ENCODE results near the gene WSCD1. TPM values are rescaled to one million over a fixed set of nuclear protein-coding genes. Genes with fewer than 3 reads are reported as not detected.

Gene WSCD1
- total RNA-seq: under 1 TPM; 0.13 to 0.35 TPM
- polyA plus RNA-seq: not detected

GRCh38 chr17:6069539-6070429 is at the start of gene WSCD1:
TSS of gene WSCD1 (plus strand) at chr17:6070379. CDS start at chr17:6080659, 10,280 bp downstream.
- Histone ChIP-seq H3K4me3 (ENCODE audit: low read length) (peak within 1 kb of the TSS; percentile 19), H3K27me3 (ENCODE audit: insufficient read depth, low read length, poor library complexity, severe bottlenecking) (peaks cover 6% of the 10 kb centered on the region), H3K4me1 (ENCODE audit: insufficient read depth, low read length) (peaks cover 11% of the 10 kb centered on the region), H3K27ac (ENCODE audit: low read depth, low read length) (no peak within 1 kb of the TSS), H3K36me3 (ENCODE audit: insufficient read depth, low read length) (no peaks in the 10 kb centered on the region), H3K9me3 (ENCODE audit: low read length) (no peaks in the 10 kb centered on the region)
- Mint-ChIP-seq H3K27me3 (peaks cover 46 to 77% of the 10 kb centered on the region in 2 donors), H3K36me3 (no peaks in the 10 kb centered on the region), H3K9me3 (peaks cover 0 to 2% (median 0%) of the 10 kb centered on the region in 5 donors), H3K4me3 (peak within 1 kb of the TSS; percentile 56 to 92 (median 81)), H3K27ac (peak within 1 kb of the TSS in 5 of 8 donors; percentile 3 to 60 (median 32)), H3K4me1 (peaks cover 11 to 18% (median 15%) of the 10 kb centered on the region in 3 donors)
- POLR2A ChIA-PET: no interaction called here
- DNase-seq: peak in 1 of 5 donors; percentile 2
- CTCF ChIA-PET: interaction anchor here (1.5 kb wide), 1 partner anchor 10 kb away, joined by 4 read pairs; no protein-coding TSS in a partner anchor

- Histone ChIP-seq H3K27ac (ENCODE audit: low read depth, low read length) (no peak overlapping the region), H3K9me3 (ENCODE audit: low read length) (no peaks in the 10 kb centered on the region), H3K4me1 (ENCODE audit: insufficient read depth, low read length) (no peaks in the 10 kb centered on the region), H3K36me3 (ENCODE audit: insufficient read depth, low read length) (no peaks in the 10 kb centered on the region), H3K27me3 (ENCODE audit: insufficient read depth, low read length, poor library complexity, severe bottlenecking) (no peaks in the 10 kb centered on the region), H3K4me3 (ENCODE audit: low read length) (no peak overlapping the region)
- no peak for DNase-seq
- Mint-ChIP-seq H3K36me3 (no peaks in the 10 kb centered on the region), H3K4me3 (no peak overlapping the region), H3K27me3 (peaks cover 4 to 30% of the 10 kb centered on the region in 2 donors), H3K9me3 (no peaks in the 10 kb centered on the region), H3K4me1 (no peaks in the 10 kb centered on the region), H3K27ac (no peak overlapping the region)
- POLR2A ChIA-PET: no interaction called here
- CTCF ChIA-PET: no interaction called here
These were observed 49.2 kb upstream of the WSCD1 start for GRCh38 chr17:6021011-6021400.

- Mint-ChIP-seq H3K27ac (no peak overlapping the region), H3K9me3 (no peaks in the 10 kb centered on the region), H3K4me3 (no peak overlapping the region), H3K27me3 (peaks cover 4 to 30% of the 10 kb centered on the region in 2 donors), H3K4me1 (no peaks in the 10 kb centered on the region), H3K36me3 (no peaks in the 10 kb centered on the region)
- Histone ChIP-seq H3K9me3 (ENCODE audit: low read length) (no peaks in the 10 kb centered on the region), H3K4me3 (ENCODE audit: low read length) (no peak overlapping the region), H3K27me3 (ENCODE audit: insufficient read depth, low read length, poor library complexity, severe bottlenecking) (no peaks in the 10 kb centered on the region), H3K4me1 (ENCODE audit: insufficient read depth, low read length) (no peaks in the 10 kb centered on the region), H3K27ac (ENCODE audit: low read depth, low read length) (no peak overlapping the region), H3K36me3 (ENCODE audit: insufficient read depth, low read length) (no peaks in the 10 kb centered on the region)
- ChIA-PET CTCF (no interaction called here), POLR2A (no interaction called here)
- no peak for DNase-seq
These were observed 48.6 kb upstream of the WSCD1 start for GRCh38 chr17:6021627-6022026.

- Histone ChIP-seq H3K9me3 (ENCODE audit: low read length) (no peaks in the 10 kb centered on the region), H3K27ac (ENCODE audit: low read depth, low read length) (no peak overlapping the region), H3K4me1 (ENCODE audit: insufficient read depth, low read length) (no peaks in the 10 kb centered on the region), H3K27me3 (ENCODE audit: insufficient read depth, low read length, poor library complexity, severe bottlenecking) (no peaks in the 10 kb centered on the region), H3K36me3 (ENCODE audit: insufficient read depth, low read length) (no peaks in the 10 kb centered on the region), H3K4me3 (ENCODE audit: low read length) (no peak overlapping the region)
- Mint-ChIP-seq H3K27ac (no peak overlapping the region), H3K9me3 (no peaks in the 10 kb centered on the region), H3K4me1 (no peaks in the 10 kb centered on the region), H3K36me3 (no peaks in the 10 kb centered on the region), H3K27me3 (peaks cover 8 to 20% of the 10 kb centered on the region in 2 donors), H3K4me3 (no peak overlapping the region)
- no peak for DNase-seq
- ChIA-PET POLR2A (no interaction called here), CTCF (no interaction called here)
These were observed 46.9 kb upstream of the WSCD1 start for GRCh38 chr17:6023036-6023831.

GRCh38 chr17:6024576-6024975 is 45.6 kb upstream of the WSCD1 start:
- H3K27ac Mint-ChIP-seq: no peak overlapping the region
- DNase-seq: no peak
- H3K4me3 Mint-ChIP-seq: no peak overlapping the region
- no peaks in the 10 kb centered on the region for H3K4me1 Mint-ChIP-seq
- no peaks in the 10 kb centered on the region for H3K27me3 ChIP-seq (ENCODE audit: insufficient read depth, low read length, poor library complexity, severe bottlenecking)
- H3K9me3 Mint-ChIP-seq: no peaks in the 10 kb centered on the region
- no peaks in the 10 kb centered on the region for H3K9me3 ChIP-seq (ENCODE audit: low read length)
- no peaks in the 10 kb centered on the region for H3K36me3 ChIP-seq (ENCODE audit: insufficient read depth, low read length)
- H3K36me3 Mint-ChIP-seq: no peaks in the 10 kb centered on the region
- no peak overlapping the region for H3K4me3 ChIP-seq (ENCODE audit: low read length)
- no peak overlapping the region for H3K27ac ChIP-seq (ENCODE audit: low read depth, low read length)
- ChIA-PET CTCF (interaction anchor here (0.9 kb wide), 1 partner anchor 11 kb away, joined by 3 read pairs; no protein-coding TSS in a partner anchor), POLR2A (no interaction called here)
- H3K27me3 Mint-ChIP-seq: peaks cover 8 to 19% of the 10 kb centered on the region in 2 donors
- H3K4me1 ChIP-seq (ENCODE audit: insufficient read depth, low read length): no peaks in the 10 kb centered on the region

GRCh38 chr17:6027342-6028024 is 42.7 kb upstream of the WSCD1 start:
- H3K4me3 ChIP-seq (ENCODE audit: low read length): no peak overlapping the region
- no peaks in the 10 kb centered on the region for H3K9me3 Mint-ChIP-seq
- H3K27ac Mint-ChIP-seq: no peak overlapping the region
- H3K36me3 ChIP-seq (ENCODE audit: insufficient read depth, low read length): no peaks in the 10 kb centered on the region
- no peaks in the 10 kb centered on the region for H3K27me3 ChIP-seq (ENCODE audit: insufficient read depth, low read length, poor library complexity, severe bottlenecking)
- no peak overlapping the region for H3K4me3 Mint-ChIP-seq
- no peaks in the 10 kb centered on the region for H3K36me3 Mint-ChIP-seq
- H3K9me3 ChIP-seq (ENCODE audit: low read length): no peaks in the 10 kb centered on the region
- DNase-seq: no peak
- H3K4me1 Mint-ChIP-seq: no peaks in the 10 kb centered on the region
- H3K27me3 Mint-ChIP-seq: peaks cover 8 to 13% of the 10 kb centered on the region in 2 donors
- H3K27ac ChIP-seq (ENCODE audit: low read depth, low read length): no peak overlapping the region
- ChIA-PET POLR2A (no interaction called here), CTCF (no interaction called here)
- H3K4me1 ChIP-seq (ENCODE audit: insufficient read depth, low read length): no peaks in the 10 kb centered on the region

GRCh38 chr17:6028294-6028693 is 41.9 kb upstream of the WSCD1 start:
- CTCF ChIA-PET: no interaction called here

More at GRCh38 chr17:6028294-6028693, 41.9 kb upstream of the WSCD1 start:
- H3K9me3 ChIP-seq (ENCODE audit: low read length): no peaks in the 10 kb centered on the region
- Mint-ChIP-seq H3K9me3 (no peaks in the 10 kb centered on the region), H3K27ac (no peak overlapping the region), H3K36me3 (no peaks in the 10 kb centered on the region), H3K27me3 (peaks cover 8 to 11% of the 10 kb centered on the region in 2 donors), H3K4me3 (no peak overlapping the region), H3K4me1 (no peaks in the 10 kb centered on the region)
- POLR2A ChIA-PET: no interaction called here
- H3K36me3 ChIP-seq (ENCODE audit: insufficient read depth, low read length): no peaks in the 10 kb centered on the region
- no peak for DNase-seq
- no peaks in the 10 kb centered on the region for H3K27me3 ChIP-seq (ENCODE audit: insufficient read depth, low read length, poor library complexity, severe bottlenecking)
- H3K4me3 ChIP-seq (ENCODE audit: low read length): no peak overlapping the region
- no peaks in the 10 kb centered on the region for H3K4me1 ChIP-seq (ENCODE audit: insufficient read depth, low read length)
- no peak overlapping the region for H3K27ac ChIP-seq (ENCODE audit: low read depth, low read length)

Data from CD8-positive, alpha-beta memory T cell (primary cell).